ENCODE measurements around the gene CCDC181.

CCDC181 gene

DNA sequence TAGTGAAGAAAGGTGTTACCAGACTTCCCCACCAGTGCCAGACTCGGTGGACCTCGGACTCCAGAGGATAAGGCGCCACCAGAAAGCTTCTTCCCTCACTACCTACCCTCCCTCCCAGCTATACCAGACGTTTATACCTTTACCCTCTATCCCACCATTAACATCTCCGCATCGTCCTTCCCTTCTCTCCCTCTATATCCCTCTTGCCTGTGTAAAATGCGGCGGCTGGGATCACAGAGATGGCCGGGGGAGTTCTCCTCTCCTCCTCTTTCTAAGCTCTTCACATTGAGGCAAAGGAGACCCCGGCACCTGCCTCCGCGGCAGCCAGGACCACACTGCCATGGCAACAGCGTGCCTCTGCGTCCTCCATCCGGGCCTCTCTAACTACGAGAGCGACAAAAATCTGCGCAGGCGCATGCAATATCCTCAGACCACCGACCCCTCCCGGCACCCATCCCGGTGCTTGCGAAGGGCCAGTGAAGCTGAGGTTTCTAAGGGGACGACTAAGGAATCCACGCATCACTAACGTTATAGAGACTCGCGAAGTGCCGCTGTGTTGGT, at the start of gene CCDC181:
Gene CCDC181, minus strand, starts transcription at position 394 of the 561 bp plus-strand sequence. CDS start 2,547 bp downstream, outside the sequence.
- Histone ChIP-seq H2AFZ (ENCODE audit: low read depth, low read length) (0 out of 2 replicates have a peak within 1 kb of the TSS, but pooled peaks have one; percentile 12), H3K9ac (ENCODE audit: low read length) (no peak within 1 kb of the TSS), H4K20me1 (ENCODE audit: insufficient read depth, low read length) (no peaks in the 10 kb centered on the region), H3K4me2 (ENCODE audit: low read length) (no peak within 1 kb of the TSS), H3K9me3 (ENCODE audit: insufficient read depth, low read length) (no peaks in the 10 kb centered on the region; the same call in 1 of the 2 replicates), H3K79me2 (ENCODE audit: low read length) (no peaks in the 10 kb centered on the region), H3K27me3 (ENCODE audit: low read depth, low read length) (peaks cover 16% of the 10 kb centered on the region), H3K4me1 (ENCODE audit: low read length) (no peaks in the 10 kb centered on the region), H3K27ac (ENCODE audit: low read length) (no peak within 1 kb of the TSS), H3K36me3 (replicated peaks; ENCODE audit: low read depth, low read length) (no peaks in the 10 kb centered on the region), H3K4me3 (ENCODE audit: low read length) (no peak within 1 kb of the TSS)
- TF ChIP-seq, protein P1, sequence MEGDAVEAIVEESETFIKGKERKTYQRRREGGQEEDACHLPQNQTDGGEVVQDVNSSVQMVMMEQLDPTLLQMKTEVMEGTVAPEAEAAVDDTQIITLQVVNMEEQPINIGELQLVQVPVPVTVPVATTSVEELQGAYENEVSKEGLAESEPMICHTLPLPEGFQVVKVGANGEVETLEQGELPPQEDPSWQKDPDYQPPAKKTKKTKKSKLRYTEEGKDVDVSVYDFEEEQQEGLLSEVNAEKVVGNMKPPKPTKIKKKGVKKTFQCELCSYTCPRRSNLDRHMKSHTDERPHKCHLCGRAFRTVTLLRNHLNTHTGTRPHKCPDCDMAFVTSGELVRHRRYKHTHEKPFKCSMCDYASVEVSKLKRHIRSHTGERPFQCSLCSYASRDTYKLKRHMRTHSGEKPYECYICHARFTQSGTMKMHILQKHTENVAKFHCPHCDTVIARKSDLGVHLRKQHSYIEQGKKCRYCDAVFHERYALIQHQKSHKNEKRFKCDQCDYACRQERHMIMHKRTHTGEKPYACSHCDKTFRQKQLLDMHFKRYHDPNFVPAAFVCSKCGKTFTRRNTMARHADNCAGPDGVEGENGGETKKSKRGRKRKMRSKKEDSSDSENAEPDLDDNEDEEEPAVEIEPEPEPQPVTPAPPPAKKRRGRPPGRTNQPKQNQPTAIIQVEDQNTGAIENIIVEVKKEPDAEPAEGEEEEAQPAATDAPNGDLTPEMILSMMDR (IDR thresholded peaks at IDR 0.05; ENCODE audit: low read depth, low read length): no peak
- no peak for TF ChIP-seq EZH2phosphoT487 (IDR thresholded peaks at IDR 0.05; ENCODE audit: low read depth)

DNA sequence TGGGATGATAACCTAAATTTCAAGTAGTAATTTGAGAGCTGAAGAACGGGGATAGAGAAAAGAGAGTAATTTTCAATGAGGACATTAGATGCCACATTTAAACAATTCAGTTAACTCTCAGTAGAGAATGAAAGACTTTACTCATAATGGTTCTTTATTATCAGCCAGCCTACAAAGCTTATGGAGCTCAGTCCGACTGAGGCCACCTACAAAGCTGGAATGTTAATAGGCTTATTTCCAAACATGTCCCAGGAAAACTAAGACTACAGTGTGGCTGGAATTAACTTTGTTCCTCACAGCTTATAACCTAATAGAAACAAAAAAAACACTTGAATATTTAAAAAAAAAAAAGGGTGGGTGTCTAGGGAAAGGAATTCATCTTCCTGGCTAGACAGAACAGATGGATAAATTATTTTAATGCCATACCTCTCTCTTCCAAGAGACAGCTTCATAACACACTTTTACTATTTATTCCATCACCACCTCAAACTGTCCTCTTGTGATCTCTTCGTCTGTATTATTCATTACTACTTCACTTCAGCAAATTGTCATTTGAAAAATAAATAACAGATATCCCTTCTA, 48.6 kb upstream of the CCDC181 start:
- Histone ChIP-seq H3K27ac (ENCODE audit: low read length) (no peak overlapping the region), H3K79me2 (ENCODE audit: low read length) (peaks cover 66% of the 10 kb centered on the region), H3K4me1 (ENCODE audit: low read length) (peaks cover 13% of the 10 kb centered on the region), H3K9me3 (ENCODE audit: insufficient read depth, low read length) (no peaks in the 10 kb centered on the region), H3K9ac (ENCODE audit: low read length) (no peak overlapping the region), H4K20me1 (ENCODE audit: insufficient read depth, low read length) (peaks cover 37% of the 10 kb centered on the region), H2AFZ (ENCODE audit: low read depth, low read length) (no peak overlapping the region), H3K4me2 (ENCODE audit: low read length) (no peak overlapping the region), H3K36me3 (replicated peaks; ENCODE audit: low read depth, low read length) (peaks cover 48% of the 10 kb centered on the region), H3K27me3 (ENCODE audit: low read depth, low read length) (no peaks in the 10 kb centered on the region), H3K4me3 (ENCODE audit: low read length) (no peak overlapping the region)
- no peak for TF ChIP-seq EZH2phosphoT487 (IDR thresholded peaks at IDR 0.05; ENCODE audit: low read depth)
- TF ChIP-seq, protein P1 (IDR thresholded peaks at IDR 0.05; ENCODE audit: low read depth, low read length): no peak

DNA sequence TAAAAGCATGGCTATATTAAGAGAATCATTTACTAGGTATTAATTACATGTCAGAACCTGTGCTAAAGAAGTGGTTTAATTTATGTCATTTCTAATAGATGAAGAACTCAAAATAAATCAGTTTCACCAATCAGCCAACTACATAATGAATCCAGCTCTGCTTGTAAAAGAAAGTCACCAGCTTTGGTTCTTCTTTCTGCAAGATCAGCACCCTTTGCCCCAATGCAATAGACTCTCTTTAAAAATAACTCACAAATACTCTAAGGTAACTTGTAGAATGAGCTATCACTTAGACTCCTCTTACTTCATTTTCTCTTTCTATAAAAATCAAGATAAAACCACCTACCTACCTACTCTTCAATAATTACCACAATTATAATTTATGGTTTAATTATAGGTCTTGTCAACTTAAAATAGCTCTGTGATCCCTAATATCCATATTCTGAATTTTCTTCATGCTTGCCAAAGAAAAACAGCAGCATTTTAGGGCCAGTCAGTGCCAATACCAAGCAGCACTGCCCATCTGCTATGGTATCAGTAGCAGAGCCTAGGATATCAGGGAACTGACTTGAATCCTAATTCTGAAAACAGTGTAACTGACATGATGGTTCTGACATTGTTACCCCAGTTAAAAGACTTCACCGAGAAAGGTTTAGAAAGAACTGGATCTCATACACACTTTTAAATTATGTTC, 47.2 kb upstream of the CCDC181 start:
- TF ChIP-seq, protein P1 (IDR thresholded peaks at IDR 0.05; ENCODE audit: low read depth, low read length): no peak
- TF ChIP-seq EZH2phosphoT487 (IDR thresholded peaks at IDR 0.05; ENCODE audit: low read depth): no peak
- Histone ChIP-seq H3K27me3 (ENCODE audit: low read depth, low read length) (no peaks in the 10 kb centered on the region), H3K36me3 (replicated peaks; ENCODE audit: low read depth, low read length) (peaks cover 51% of the 10 kb centered on the region)

DNA sequence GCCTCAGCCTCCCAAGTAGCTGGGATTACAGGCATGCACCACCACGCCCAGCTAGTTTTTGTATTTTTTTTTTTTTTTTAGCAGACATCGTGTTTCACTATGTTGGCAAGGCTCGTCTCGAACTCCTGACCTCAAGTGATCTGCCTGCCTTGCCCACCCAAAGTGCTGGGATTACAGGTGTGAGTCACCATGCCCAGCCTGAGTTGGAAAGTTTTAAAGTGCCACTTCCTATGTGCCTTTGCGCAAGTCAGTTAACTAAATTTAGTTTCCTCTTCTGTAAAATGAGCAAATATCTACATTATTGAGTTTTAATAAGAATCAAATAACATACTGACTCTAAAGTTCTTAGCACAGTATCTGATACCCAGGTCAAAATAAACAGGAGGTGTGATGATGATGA, 46.1 kb upstream of the CCDC181 start:
- Histone ChIP-seq H3K4me1 (ENCODE audit: low read length) (no peaks in the 10 kb centered on the region), H2AFZ (ENCODE audit: low read depth, low read length) (no peak overlapping the region), H3K4me3 (ENCODE audit: low read length) (no peak overlapping the region), H3K27ac (ENCODE audit: low read length) (no peak overlapping the region), H3K79me2 (ENCODE audit: low read length) (peaks cover 40% of the 10 kb centered on the region), H3K9ac (ENCODE audit: low read length) (no peak overlapping the region), H4K20me1 (ENCODE audit: insufficient read depth, low read length) (peaks cover 16% of the 10 kb centered on the region), H3K4me2 (ENCODE audit: low read length) (no peak overlapping the region), H3K36me3 (replicated peaks; ENCODE audit: low read depth, low read length) (peaks cover 62% of the 10 kb centered on the region), H3K9me3 (ENCODE audit: insufficient read depth, low read length) (no peaks in the 10 kb centered on the region), H3K27me3 (ENCODE audit: low read depth, low read length) (no peaks in the 10 kb centered on the region)
- TF ChIP-seq EZH2phosphoT487 (IDR thresholded peaks at IDR 0.05; ENCODE audit: low read depth): no peak
- TF ChIP-seq, protein P1 (IDR thresholded peaks at IDR 0.05; ENCODE audit: low read depth, low read length): no peak

More for the DNA sequence above, 47.2 kb upstream of the CCDC181 start:
- Histone ChIP-seq H3K4me2 (ENCODE audit: low read length) (no peak overlapping the region), H3K4me1 (ENCODE audit: low read length) (0 out of 2 replicates have a peak, but pooled peaks cover 1% of the 10 kb centered on the region), H2AFZ (ENCODE audit: low read depth, low read length) (no peak overlapping the region), H3K79me2 (ENCODE audit: low read length) (peaks cover 51% of the 10 kb centered on the region), H3K4me3 (ENCODE audit: low read length) (no peak overlapping the region), H3K27ac (ENCODE audit: low read length) (no peak overlapping the region), H3K9ac (ENCODE audit: low read length) (no peak overlapping the region), H3K9me3 (ENCODE audit: insufficient read depth, low read length) (no peaks in the 10 kb centered on the region), H4K20me1 (ENCODE audit: insufficient read depth, low read length) (peaks cover 26% of the 10 kb centered on the region)

Data from OCI-LY3 (cell line).